GM10248 (cell line): ENCODE measurements around the gene CDC37.
A peak's percentile ranks its signal among the peaks of the same experiment; 100 is the strongest.

Source experiments
- CTCF ChIA-PET: fragments of 300-600 bp; sonication (Branson Sonifier 250); formaldehyde crosslinking; extraction: SDS; loops from one replicate; lab custom pipeline; 2021; ENCODE audit warnings: antibody characterized with exemption; lab: Yijun Ruan, JAX
- POLR2A ChIA-PET: fragments of 350-650 bp; sonication (Branson Sonifier 250); formaldehyde crosslinking; extraction: SDS; loops from one replicate; lab custom pipeline; 2020; ENCODE audit warnings: antibody characterized with exemption; lab: Yijun Ruan, JAX
- DNase-seq: peaks from one replicate; pipeline ENCODE4 v3.0.0; 2012; ENCODE audit errors: extremely low spot score
- CTCF ChIP-seq: IDR thresholded peaks from 2 replicates; pipeline ENCODE4 v1.5.1; 2012; ENCODE audit warnings: mild to moderate bottlenecking, low read depth; ENCODE audit errors: extremely low read depth, missing control alignments, control extremely low read depth

Gene CDC37

GRCh38 chr19:10365518-10365917 is 37.8 kb downstream of the CDC37 start:
- ChIA-PET POLR2A (no interaction called here), CTCF (interaction anchor here (1.9 kb wide), 1 partner anchor 29 kb away, joined by 5 read pairs; no protein-coding TSS in a partner anchor)
- no peak for TF ChIP-seq CTCF
- no peak for DNase-seq

- CTCF ChIA-PET, result no interaction called here
Measured at GRCh38 chr19:10364644-10365043, 38.7 kb downstream of the CDC37 start.

GRCh38 chr19:10363789-10364281 is 39.5 kb downstream of the CDC37 start:
- TF ChIP-seq CTCF, result no peak
- ChIA-PET POLR2A (no interaction called here), CTCF (no interaction called here)
- DNase-seq, result no peak

More at GRCh38 chr19:10364644-10365043, 38.7 kb downstream of the CDC37 start:
- DNase-seq, result no peak
- no peak for TF ChIP-seq CTCF
- POLR2A ChIA-PET, result no interaction called here

GRCh38 chr19:10362259-10362658 is 41.1 kb downstream of the CDC37 start:
- ChIA-PET POLR2A (interaction anchor here (1.2 kb wide), 1 partner anchor 18 kb away, joined by 4 read pairs; no protein-coding TSS in a partner anchor), CTCF (interaction anchor here (2.7 kb wide), 1 partner anchor 10 kb away, joined by 8 read pairs; no protein-coding TSS in a partner anchor)
- TF ChIP-seq CTCF, result no peak
- DNase-seq, result no peak

GRCh38 chr19:10361569-10362011 is 41.8 kb downstream of the CDC37 start:
- no peak for DNase-seq
- no peak for TF ChIP-seq CTCF
- POLR2A ChIA-PET, result interaction anchor here (1.2 kb wide), 1 partner anchor 17 kb away, joined by 4 read pairs; no protein-coding TSS in a partner anchor
- CTCF ChIA-PET, result interaction anchor here (1.5 to 2.7 kb wide), 2 partner anchors 11 to 27 kb away, joined by 4 to 8 read pairs; no protein-coding TSS in a partner anchor

- peak; percentile 8 for DNase-seq
- POLR2A ChIA-PET, result no interaction called here
- CTCF ChIA-PET, result interaction anchor here (0.9 to 1.0 kb wide), 3 partner anchors 14 to 32 kb away, joined by 3 read pairs; no protein-coding TSS in a partner anchor
- no peak for TF ChIP-seq CTCF
Measured at GRCh38 chr19:10356431-10356830, 46.9 kb downstream of the CDC37 start.
